Transverse colon (tissue), 3 donors: ENCODE data around the gene DOCK10.

Source experiments
- CTCF ChIP-seq, 5 experiments: fragments of 200-600 bp in 3 of 5; fragments of 450-650 bp in 2 of 5; sonication (generic) in 3 of 5; IDR thresholded peaks; 1 replicate in 2 of 5; 2 replicates in 3 of 5; pipeline ENCODE4 v1.5.1; 2016 to 2017; ENCODE audit warnings: antibody characterized with exemption in 5 of 5, inconsistent platforms in 3 of 5, mild to moderate bottlenecking in 2 of 5, moderate library complexity in 1 of 5
- POLR2A ChIP-seq: fragments of 450-650 bp; IDR thresholded peaks from one replicate; pipeline ENCODE4 v1.6.1; 2016; ENCODE audit warnings: antibody characterized with exemption, mild to moderate bottlenecking, moderate library complexity

GRCh38 chr2:225008179-225008856 is 34.0 kb downstream of the DOCK10 start:
- TF ChIP-seq CTCF (IDR thresholded peaks at IDR 0.05) (no peak), POLR2A (no peak)
